CD14-positive monocyte (primary cell): ENCODE data around the gene NELFA. TPM values are rescaled to one million over a fixed set of nuclear protein-coding genes. Genes with fewer than 3 reads are reported as not detected.

Source experiments
- DNase-seq, 3 donors: peaks; one replicate each; pipeline ENCODE4 v3.0.0-alpha.2; 2011 to 2022
- H2AFZ ChIP-seq: 2 replicates; pipeline ENCODE4 v1.6.0; 2012; ENCODE audit warnings: mild to moderate bottlenecking, low read depth, low read length, inconsistent platforms; ENCODE audit not compliant: insufficient read depth, poor library complexity, severe bottlenecking
- H3K27ac ChIP-seq, 2 donors: 1 replicate in 1 of 2; 2 replicates in 1 of 2; pipeline ENCODE4 v1.5.1; 2012 to 2013; ENCODE audit warnings: low read length in 2 of 2, control low read depth in 1 of 2, inconsistent platforms in 1 of 2, low read depth in 1 of 2, mild to moderate bottlenecking in 1 of 2
- H3K27me3 ChIP-seq, 2 donors: one replicate each; pipeline versions ENCODE4 v1.6.0 to v1.6.1; 2011 to 2013; ENCODE audit warnings: low read length in 2 of 2; ENCODE audit not compliant: control insufficient read depth in 2 of 2, insufficient read depth in 2 of 2
- H3K36me3 ChIP-seq, 2 donors: replicated peaks in 1 of 2; 1 replicate in 1 of 2; 2 replicates in 1 of 2; pipeline versions ENCODE4 v1.5.1 to v1.6.1; 2012 to 2013; ENCODE audit warnings: low read length in 2 of 2, control low read depth in 1 of 2, inconsistent platforms in 1 of 2, mild to moderate bottlenecking in 1 of 2; ENCODE audit not compliant: insufficient read depth in 2 of 2, control insufficient read depth in 1 of 2
- H3K4me1 ChIP-seq, 2 donors: 1 replicate in 1 of 2; 2 replicates in 1 of 2; pipeline versions ENCODE4 v1.5.1 to v1.6.1; 2012 to 2013; ENCODE audit warnings: low read length in 2 of 2, control low read depth in 1 of 2, inconsistent platforms in 1 of 2, mild to moderate bottlenecking in 1 of 2, moderate library complexity in 1 of 2; ENCODE audit not compliant: insufficient read depth in 2 of 2, control insufficient read depth in 1 of 2
- H3K4me2 ChIP-seq: replicated peaks from 2 replicates; pipeline ENCODE3; 2012; ENCODE audit warnings: low read length, moderate library complexity, mild to moderate bottlenecking; ENCODE audit not compliant: poor library complexity, severe bottlenecking; ENCODE audit errors: extremely low read depth
- H3K4me3 ChIP-seq, 3 experiments: fragments of 200-600 bp in 1 of 3; sonication (generic) in 1 of 3; replicated peaks in 1 of 3; 1 replicate in 2 of 3; 2 replicates in 1 of 3; pipeline ENCODE4 v1.5.1; 2011 to 2013; ENCODE audit warnings: low read length in 3 of 3, mild to moderate bottlenecking in 3 of 3, control low read depth in 2 of 3, low read depth in 2 of 3, inconsistent platforms in 1 of 3, moderate library complexity in 1 of 3
- H3K79me2 ChIP-seq: 2 replicates; pipeline ENCODE4 v1.6.0; 2012; ENCODE audit warnings: mild to moderate bottlenecking, control low read depth, inconsistent platforms, low read length, moderate library complexity; ENCODE audit not compliant: insufficient read depth
- H3K9ac ChIP-seq: 2 replicates; pipeline ENCODE4 v1.6.0; 2017; ENCODE audit warnings: low read length, mild to moderate bottlenecking; ENCODE audit not compliant: insufficient read depth, poor library complexity, severe bottlenecking
- H3K9me3 ChIP-seq, 2 donors: replicated peaks in 1 of 2; 1 replicate in 1 of 2; 2 replicates in 1 of 2; pipeline versions ENCODE4 v1.5.1 to v1.6.1; 2012 to 2013; ENCODE audit warnings: low read length in 2 of 2, control low read depth in 1 of 2; ENCODE audit not compliant: control insufficient read depth in 1 of 2, insufficient read depth in 1 of 2
- H4K20me1 ChIP-seq: 2 replicates; pipeline ENCODE4 v1.6.0; 2012; ENCODE audit warnings: mild to moderate bottlenecking, low read length, control low read depth, moderate library complexity; ENCODE audit not compliant: insufficient read depth
- H3K27ac Mint-ChIP-seq, 7 donors: one replicate each; pipeline ENCODE4 v1.8.0; 2020; ENCODE audit warnings: mild to moderate bottlenecking in 7 of 7, mixed read lengths in 7 of 7, moderate library complexity in 6 of 7, inconsistent platforms in 2 of 7
- H3K27me3 Mint-ChIP-seq, 3 donors: one replicate each; pipeline ENCODE4 v1.8.0; 2021 to 2022; ENCODE audit warnings: low read depth in 3 of 3, mild to moderate bottlenecking in 3 of 3, mixed read lengths in 3 of 3, moderate library complexity in 3 of 3, inconsistent platforms in 1 of 3
- H3K36me3 Mint-ChIP-seq, 2 donors: one replicate each; pipeline ENCODE4 v1.8.0; 2020; ENCODE audit warnings: mixed read lengths in 2 of 2, inconsistent platforms in 1 of 2, mild to moderate bottlenecking in 1 of 2
- H3K4me1 Mint-ChIP-seq: one replicate; pipeline ENCODE4 v1.8.0; 2020; ENCODE audit warnings: mild to moderate bottlenecking, mixed read lengths
- H3K4me3 Mint-ChIP-seq, 2 donors: one replicate each; pipeline ENCODE4 v1.8.0; 2020; ENCODE audit warnings: mild to moderate bottlenecking in 2 of 2, mixed read lengths in 2 of 2, moderate library complexity in 1 of 2
- H3K9me3 Mint-ChIP-seq, 7 donors: one replicate each; pipeline ENCODE4 v1.8.0; 2020 to 2022; ENCODE audit warnings: mixed read lengths in 7 of 7, mild to moderate bottlenecking in 6 of 7, moderate library complexity in 6 of 7, inconsistent platforms in 2 of 7
- CTCF ChIP-seq: fragments of 200-600 bp; IDR thresholded peaks from one replicate; pipeline ENCODE4 v1.8.0; 2022; ENCODE audit warnings: antibody characterized with exemption, mild to moderate bottlenecking
- WGBS: methylation state at CpG from one replicate; pipeline ENCODE4 v1.1.5; 2013; ENCODE audit warnings: missing lambda C conversion rate; ENCODE audit not compliant: insufficient coverage; 5-methylcytosine and 5-hydroxymethylcytosine counted together
- intact Hi-C, 2 donors: fragments of 100-400 bp; cut with micrococcal nuclease; formaldehyde crosslinking; loops; one replicate each; pipeline versions ENCODE4 v1.15.0 to v1.15.1; 2023
- polyA plus RNA-seq, 3 donors: library from polyadenylated mRNA; depleted of rRNA in 1 of 3; unstranded in 2 of 3; stranded (reverse) in 1 of 3; fragments of 300-500 nt in 2 of 3; fragments of >200 nt in 1 of 3; fragmentation: Illumina TruSeq in 2 of 3; gene quantifications; 1 replicate in 2 of 3; 2 replicates in 1 of 3; pipeline ENCODE4 v1.2.3, GENCODE V29; 2012 to 2021

The NELFA gene
- polyA plus RNA-seq, 3 donors: 10.0 to 22.1 (median 10.5) TPM

- 97% methylated on average over 6 of the region's 10 CpGs for WGBS
- intact Hi-C loops: no loop called here
- peaks cover 50 to 87% of the 10 kb centered on the region in 2 donors for H3K36me3 Mint-ChIP-seq
- H3K4me1 Mint-ChIP-seq: no peaks in the 10 kb centered on the region
- Histone ChIP-seq H2AFZ (no peak overlapping the region), H3K36me3 (peaks cover 43 to 90% of the 10 kb centered on the region in 2 donors), H3K27ac (no peak overlapping the region), H3K4me1 (no peaks in the 10 kb centered on the region), H3K27me3 (no peaks in the 10 kb centered on the region), H3K9ac (no peak overlapping the region), H3K79me2 (no peaks in the 10 kb centered on the region), H3K4me2 (no peak overlapping the region), H4K20me1 (no peaks in the 10 kb centered on the region), H3K9me3 (no peaks in the 10 kb centered on the region), H3K4me3 (no peak overlapping the region)
- no peak overlapping the region for H3K4me3 Mint-ChIP-seq
- DNase-seq: no peak
- no peak for TF ChIP-seq CTCF
- peaks cover 0 to 1% (median 0%) of the 10 kb centered on the region in 3 donors for H3K27me3 Mint-ChIP-seq
- no peaks in the 10 kb centered on the region for H3K9me3 Mint-ChIP-seq
- H3K27ac Mint-ChIP-seq: peak overlapping the region in 1 of 7 donors; percentile 42
These were observed 58.4 kb downstream of the NELFA start for GRCh38 chr4:1950369-1950768.

- no peak for DNase-seq
- H3K27ac Mint-ChIP-seq: peak overlapping the region in 3 of 7 donors; percentile 22 to 61 (median 31)
- peaks cover 42 to 91% of the 10 kb centered on the region in 2 donors for H3K36me3 ChIP-seq
These were observed 59.8 kb downstream of the NELFA start for GRCh38 chr4:1948892-1949436.

More at GRCh38 chr4:1948892-1949436, 59.8 kb downstream of the NELFA start:
- Histone ChIP-seq H3K9ac (no peak overlapping the region), H4K20me1 (no peaks in the 10 kb centered on the region), H3K9me3 (no peaks in the 10 kb centered on the region), H3K27me3 (no peaks in the 10 kb centered on the region), H3K4me1 (no peaks in the 10 kb centered on the region), H3K4me3 (no peak overlapping the region), H2AFZ (no peak overlapping the region), H3K27ac (no peak overlapping the region), H3K4me2 (no peak overlapping the region), H3K79me2 (no peaks in the 10 kb centered on the region)
- no peaks in the 10 kb centered on the region for H3K4me1 Mint-ChIP-seq
- H3K36me3 Mint-ChIP-seq: peaks cover 43 to 86% of the 10 kb centered on the region in 2 donors
- no peak for TF ChIP-seq CTCF
- 99% methylated on average over 7 of the region's 8 CpGs for WGBS
- H3K9me3 Mint-ChIP-seq: no peaks in the 10 kb centered on the region
- intact Hi-C loops: no loop called here
- peaks cover 0 to 1% (median 0%) of the 10 kb centered on the region in 3 donors for H3K27me3 Mint-ChIP-seq
- H3K4me3 Mint-ChIP-seq: no peak overlapping the region
